Activated CD8-positive, alpha-beta memory T cell treated with anti-CD3 and anti-CD28 coated beads, Interleukin-2, amount 50 U/mL, for 24 hours (primary cell): Measurements from ENCODE around the gene POFUT2.

ENCODE experiments used
- DNase-seq: peaks from one replicate; pipeline ENCODE4 v3.0.0-alpha.2; 2020; ENCODE audit errors: extremely low read depth

POFUT2 gene

GRCh38 chr21:45225041-45225740, 62.5 kb downstream of the POFUT2 start:
- DNase-seq: no peak

- DNase-seq: no peak
These were observed 63.3 kb downstream of the POFUT2 start for GRCh38 chr21:45224189-45224938.

GRCh38 chr21:45223236-45224185, 64.2 kb downstream of the POFUT2 start:
- no peak for DNase-seq

GRCh38 chr21:45222001-45222400, 65.7 kb downstream of the POFUT2 start:
- no peak for DNase-seq

GRCh38 chr21:45220714-45221490, 66.8 kb downstream of the POFUT2 start:
- DNase-seq: no peak

- DNase-seq: no peak
These were observed 67.6 kb downstream of the POFUT2 start for GRCh38 chr21:45220071-45220481.

- DNase-seq: no peak
These were observed 68.2 kb downstream of the POFUT2 start for GRCh38 chr21:45219517-45219916.

GRCh38 chr21:45217010-45217409, 70.7 kb downstream of the POFUT2 start:
- DNase-seq: no peak

- DNase-seq: no peak
These were observed 72.5 kb downstream of the POFUT2 start for GRCh38 chr21:45215213-45215612.
